Breast epithelium (tissue), 4 donors: ENCODE measurements around the gene PRKD3. TPM values are rescaled to one million over a fixed set of nuclear protein-coding genes. Genes with fewer than 3 reads are reported as not detected.

Source experiments
- DNase-seq, 2 donors: peaks; one replicate each; pipeline ENCODE4 v3.0.0-alpha.2; 2019; ENCODE audit warnings: low spot score in 2 of 2
- H3K27ac ChIP-seq, 2 donors: fragments of 200-600 bp; sonication (generic) in 1 of 2; one replicate each; pipeline ENCODE4 v1.5.1; 2016 to 2019; ENCODE audit warnings: mild to moderate bottlenecking in 1 of 2
- H3K27me3 ChIP-seq, 2 donors: fragments of 200-600 bp; sonication (generic) in 1 of 2; one replicate each; pipeline versions ENCODE4 v1.5.1 to v1.6.0; 2017 to 2019; ENCODE audit warnings: control low read depth in 1 of 2, mild to moderate bottlenecking in 1 of 2
- H3K36me3 ChIP-seq: fragments of 200-600 bp; one replicate; pipeline ENCODE4 v1.5.1; 2019
- H3K4me1 ChIP-seq, 2 donors: fragments of 200-600 bp; sonication (generic); one replicate each; pipeline ENCODE4 v1.5.1; 2016 to 2019; ENCODE audit warnings: control low read depth in 1 of 2
- H3K4me3 ChIP-seq, 3 donors: fragments of 200-600 bp; sonication (generic); 1 replicate in 2 of 3; 2 replicates in 1 of 3; pipeline ENCODE4 v1.5.1; 2016 to 2019; ENCODE audit warnings: mild to moderate bottlenecking in 3 of 3, moderate library complexity in 2 of 3
- H3K9me3 ChIP-seq, 2 donors: fragments of 200-600 bp; sonication (generic) in 1 of 2; one replicate each; pipeline ENCODE4 v1.5.1; 2016 to 2019; ENCODE audit warnings: control low read depth in 1 of 2
- POLR2A ChIP-seq: fragments of 450-650 bp; IDR thresholded peaks from one replicate; pipeline ENCODE4 v1.6.1; 2016; ENCODE audit warnings: antibody characterized with exemption, mild to moderate bottlenecking, moderate library complexity
- POLR2AphosphoS5 ChIP-seq, 3 donors: sonication (generic); formaldehyde crosslinking; IDR thresholded peaks; one replicate each; pipeline ENCODE4 v1.6.1; 2017; ENCODE audit warnings: antibody characterized with exemption in 3 of 3
- intact Hi-C: fragments of 100-400 bp; cut with DNase I; formaldehyde crosslinking; loops from one replicate; pipeline ENCODE4 v1.15.1; 2023; ENCODE audit warnings: low total_unique reads
- total RNA-seq, 3 donors: library from RNA; depleted of rRNA; stranded (reverse); fragments of >200 nt; gene quantifications; one replicate each; pipeline ENCODE4 v1.1.0, GENCODE V29; 2016
- TF ChIP-seq, protein P1 (sequence below), 3 donors: fragments of 450-650 bp; IDR thresholded peaks; one replicate each; pipeline ENCODE4 v1.5.1; 2016 to 2017; ENCODE audit warnings: antibody characterized with exemption in 3 of 3, mild to moderate bottlenecking in 3 of 3, moderate library complexity in 3 of 3

The PRKD3 gene
- total RNA-seq, 3 donors from 2014 or later: 46.5 to 57.4 (median 56.2) TPM

DNA sequence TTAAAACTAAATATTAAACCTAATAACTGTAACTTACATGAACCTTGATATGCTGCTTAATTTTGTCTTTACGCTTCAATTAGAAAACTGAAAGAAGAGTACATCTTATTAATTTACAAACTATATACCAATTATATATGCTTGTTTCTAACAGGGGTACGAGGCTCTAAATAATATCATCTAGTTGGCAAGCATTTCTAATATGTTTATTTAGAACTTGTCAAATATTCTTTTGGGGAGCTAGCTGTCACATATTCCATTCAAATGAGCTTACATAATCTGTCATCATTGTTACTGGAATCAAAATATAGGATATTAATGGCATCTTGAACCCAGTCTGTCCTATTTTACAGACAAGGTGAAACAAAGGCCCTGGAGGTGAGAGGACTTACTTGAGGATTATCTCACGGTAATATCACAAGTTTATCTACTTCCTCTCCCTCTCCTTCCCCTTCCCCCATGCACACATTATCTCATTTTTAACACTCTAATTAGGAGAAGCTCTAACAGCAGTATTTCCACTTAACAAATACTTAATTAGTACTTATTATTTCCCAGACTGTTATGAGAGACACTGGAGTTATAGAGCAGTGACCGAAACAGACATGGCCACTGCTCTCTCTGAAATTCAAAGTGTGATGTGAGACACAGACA lies 3.5 kb downstream of the PRKD3 start:
- Histone ChIP-seq H3K4me3 (no peak overlapping the region), H3K9me3 (no peaks in the 10 kb centered on the region), H3K27ac (no peak overlapping the region), H3K4me1 (no peaks in the 10 kb centered on the region), H3K27me3 (no peaks in the 10 kb centered on the region), H3K36me3 (no peaks in the 10 kb centered on the region)
- intact Hi-C loops: no loop called here
- DNase-seq: no peak
- TF ChIP-seq POLR2A: no peak
- TF ChIP-seq, protein P1, sequence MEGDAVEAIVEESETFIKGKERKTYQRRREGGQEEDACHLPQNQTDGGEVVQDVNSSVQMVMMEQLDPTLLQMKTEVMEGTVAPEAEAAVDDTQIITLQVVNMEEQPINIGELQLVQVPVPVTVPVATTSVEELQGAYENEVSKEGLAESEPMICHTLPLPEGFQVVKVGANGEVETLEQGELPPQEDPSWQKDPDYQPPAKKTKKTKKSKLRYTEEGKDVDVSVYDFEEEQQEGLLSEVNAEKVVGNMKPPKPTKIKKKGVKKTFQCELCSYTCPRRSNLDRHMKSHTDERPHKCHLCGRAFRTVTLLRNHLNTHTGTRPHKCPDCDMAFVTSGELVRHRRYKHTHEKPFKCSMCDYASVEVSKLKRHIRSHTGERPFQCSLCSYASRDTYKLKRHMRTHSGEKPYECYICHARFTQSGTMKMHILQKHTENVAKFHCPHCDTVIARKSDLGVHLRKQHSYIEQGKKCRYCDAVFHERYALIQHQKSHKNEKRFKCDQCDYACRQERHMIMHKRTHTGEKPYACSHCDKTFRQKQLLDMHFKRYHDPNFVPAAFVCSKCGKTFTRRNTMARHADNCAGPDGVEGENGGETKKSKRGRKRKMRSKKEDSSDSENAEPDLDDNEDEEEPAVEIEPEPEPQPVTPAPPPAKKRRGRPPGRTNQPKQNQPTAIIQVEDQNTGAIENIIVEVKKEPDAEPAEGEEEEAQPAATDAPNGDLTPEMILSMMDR (IDR thresholded peaks at IDR 0.05): no peak
- no peak for TF ChIP-seq POLR2AphosphoS5 (IDR thresholded peaks at IDR 0.05)

DNA sequence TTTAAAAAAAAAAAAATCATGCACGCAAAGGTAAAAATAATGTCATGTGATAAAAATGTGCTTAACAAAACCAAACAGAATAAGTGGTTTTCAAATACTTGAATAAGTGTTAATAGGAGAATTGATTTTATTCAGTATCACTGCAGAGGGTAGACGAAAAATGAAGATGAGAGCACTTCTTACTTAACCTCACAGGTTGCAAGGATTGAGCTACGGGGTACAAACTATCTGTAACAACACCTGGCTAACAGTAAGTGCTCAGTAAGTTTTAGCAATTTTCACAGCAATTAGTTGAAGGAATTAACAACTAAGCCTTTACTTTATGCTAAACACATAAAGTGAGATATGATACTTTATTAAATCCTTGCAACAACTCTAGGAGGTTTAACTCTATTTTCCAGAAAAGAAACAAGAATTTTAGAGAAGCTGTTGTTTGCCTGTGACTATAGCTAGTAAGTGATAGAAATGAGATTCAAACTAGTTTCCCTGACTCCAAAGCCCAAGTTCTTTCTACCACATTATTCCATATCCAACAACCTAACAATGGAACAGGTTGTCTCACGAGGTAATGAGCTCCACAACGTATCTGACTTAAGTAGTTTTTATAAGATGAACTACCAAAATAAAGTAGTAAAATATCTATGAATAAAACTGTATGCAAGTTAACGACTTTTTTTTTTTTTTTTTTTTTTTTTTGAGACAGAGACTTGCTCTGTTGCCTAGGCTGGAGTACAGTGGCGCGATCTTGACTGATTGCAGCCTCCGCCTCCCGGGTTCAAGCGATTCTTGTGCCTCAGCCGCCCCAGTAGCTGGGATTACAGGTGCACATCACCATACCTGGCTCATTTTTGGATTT lies 4.7 kb downstream of the PRKD3 start:
- no peaks in the 10 kb centered on the region for H3K36me3 ChIP-seq
- no peak for TF ChIP-seq POLR2A
- no peak for TF ChIP-seq POLR2AphosphoS5 (IDR thresholded peaks at IDR 0.05)
- TF ChIP-seq, protein P1 (IDR thresholded peaks at IDR 0.05): no peak
- intact Hi-C loops: no loop called here
- no peak overlapping the region for H3K27ac ChIP-seq
- DNase-seq: no peak
- H3K27me3 ChIP-seq: no peaks in the 10 kb centered on the region
- H3K4me3 ChIP-seq: no peak overlapping the region
- no peaks in the 10 kb centered on the region for H3K9me3 ChIP-seq
- no peaks in the 10 kb centered on the region for H3K4me1 ChIP-seq

DNA sequence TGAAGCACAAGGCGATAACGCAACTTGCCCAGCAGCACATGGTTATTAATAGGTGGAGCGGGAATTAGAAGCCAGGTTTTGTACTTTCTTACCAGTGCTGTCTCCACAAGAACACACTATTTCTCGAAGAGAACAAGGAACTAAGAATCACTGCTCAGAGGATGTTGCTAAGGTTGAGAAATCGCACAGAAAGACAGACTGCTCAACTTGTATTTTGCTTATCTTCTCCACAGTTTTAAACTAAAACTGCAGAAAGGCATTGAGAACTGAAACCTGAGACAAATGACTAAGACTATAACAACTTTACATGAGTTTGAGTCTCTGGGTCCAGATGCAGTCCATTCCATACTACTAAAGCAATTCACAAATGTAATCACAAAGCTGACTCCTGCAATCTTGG lies 6.2 kb downstream of the PRKD3 start:
- Histone ChIP-seq H3K9me3 (no peaks in the 10 kb centered on the region), H3K27ac (no peak overlapping the region), H3K4me3 (no peak overlapping the region), H3K4me1 (no peaks in the 10 kb centered on the region), H3K27me3 (no peaks in the 10 kb centered on the region), H3K36me3 (no peaks in the 10 kb centered on the region)
- TF ChIP-seq, protein P1 (IDR thresholded peaks at IDR 0.05): no peak
- TF ChIP-seq POLR2AphosphoS5 (IDR thresholded peaks at IDR 0.05): no peak
- TF ChIP-seq POLR2A: no peak
- intact Hi-C loops: no loop called here
- DNase-seq: no peak

DNA sequence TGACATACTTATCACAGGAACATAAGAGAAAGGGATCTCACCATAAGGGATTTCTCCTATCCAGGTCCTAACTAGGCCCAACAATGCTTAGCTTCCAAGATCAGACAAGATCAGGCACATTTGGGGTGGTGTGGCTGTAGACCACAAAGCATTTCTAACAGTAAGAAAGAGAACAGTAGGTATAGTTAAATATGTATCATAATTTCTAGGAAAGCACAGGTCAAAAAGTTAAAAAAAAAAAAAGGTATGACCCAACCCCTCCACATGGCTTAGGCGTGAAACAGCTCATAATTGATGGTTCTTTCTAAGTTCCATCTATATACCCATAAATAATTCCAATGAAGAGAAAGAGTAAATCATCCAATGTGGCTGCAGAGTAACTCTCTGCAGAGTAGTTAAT lies 6.9 kb downstream of the PRKD3 start:
- no peaks in the 10 kb centered on the region for H3K4me1 ChIP-seq
- no peak for DNase-seq
- no peaks in the 10 kb centered on the region for H3K36me3 ChIP-seq
- intact Hi-C loops: no loop called here
- H3K4me3 ChIP-seq: no peak overlapping the region
- H3K27ac ChIP-seq: no peak overlapping the region
- no peaks in the 10 kb centered on the region for H3K9me3 ChIP-seq
- no peaks in the 10 kb centered on the region for H3K27me3 ChIP-seq
- TF ChIP-seq POLR2A: no peak
- TF ChIP-seq, protein P1 (IDR thresholded peaks at IDR 0.05): no peak
- no peak for TF ChIP-seq POLR2AphosphoS5 (IDR thresholded peaks at IDR 0.05)

DNA sequence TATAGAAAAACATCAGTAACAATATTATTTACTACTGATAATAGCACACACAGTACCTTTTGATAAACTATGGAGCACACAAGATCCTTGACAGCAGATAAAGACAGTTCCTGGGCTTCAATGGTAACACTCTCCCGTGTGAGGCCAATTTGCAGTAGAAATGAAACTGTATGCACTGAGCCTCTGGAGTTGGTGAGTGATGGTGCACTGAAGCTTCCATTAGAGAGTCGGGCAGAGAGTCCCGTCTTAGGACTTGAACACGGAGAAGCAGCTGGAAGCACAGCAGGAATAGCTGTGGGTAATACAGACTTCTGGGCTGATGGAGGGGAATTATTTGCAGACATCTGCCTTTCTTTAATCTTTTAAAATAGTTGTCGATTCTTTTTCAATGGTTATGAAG lies 8.5 kb downstream of the PRKD3 start:
- intact Hi-C loops: no loop called here
- DNase-seq: no peak
- H3K27ac ChIP-seq: no peak overlapping the region
- H3K4me3 ChIP-seq: no peak overlapping the region
- no peaks in the 10 kb centered on the region for H3K36me3 ChIP-seq
- no peaks in the 10 kb centered on the region for H3K4me1 ChIP-seq
- H3K27me3 ChIP-seq: no peaks in the 10 kb centered on the region
- TF ChIP-seq POLR2A (no peak), POLR2AphosphoS5 (IDR thresholded peaks at IDR 0.05) (no peak)
- TF ChIP-seq, protein P1 (IDR thresholded peaks at IDR 0.05): no peak
- H3K9me3 ChIP-seq: no peaks in the 10 kb centered on the region
